Esophagus squamous epithelium (tissue), 5 donors: ENCODE results near the gene FBXO11. TPM values are rescaled to one million over a fixed set of nuclear protein-coding genes. Genes with fewer than 3 reads are reported as not detected.

Experiments
- DNase-seq: peaks from one replicate; lab custom pipeline; 2025; lab: John Stamatoyannopoulos, UW
- H3K27ac ChIP-seq, 4 donors: fragments of 200-600 bp; sonication (generic); one replicate each; pipeline ENCODE4 v1.5.1; 2016 to 2019; ENCODE audit warnings: mild to moderate bottlenecking in 1 of 4
- H3K27me3 ChIP-seq, 4 donors: fragments of 200-600 bp; sonication (generic); 1 replicate in 3 of 4; 2 replicates in 1 of 4; pipeline versions ENCODE4 v1.5.1 to v1.6.0; 2017 to 2021; ENCODE audit warnings: antibody characterized with exemption in 1 of 4
- H3K36me3 ChIP-seq, 3 donors: fragments of 200-600 bp; sonication (generic); one replicate each; pipeline ENCODE4 v1.5.1; 2016 to 2019
- H3K4me1 ChIP-seq, 3 donors: fragments of 200-600 bp; sonication (generic); one replicate each; pipeline ENCODE4 v1.5.1; 2017 to 2019
- H3K4me3 ChIP-seq, 4 donors: fragments of 200-600 bp; sonication (generic); 1 replicate in 3 of 4; 2 replicates in 1 of 4; pipeline ENCODE4 v1.5.1; 2016 to 2019; ENCODE audit warnings: mild to moderate bottlenecking in 2 of 4, moderate library complexity in 1 of 4
- H3K9me3 ChIP-seq, 3 donors: fragments of 200-600 bp; sonication (generic); one replicate each; pipeline ENCODE4 v1.5.1; 2016 to 2019
- CTCF ChIP-seq, 6 experiments: fragments of 450-650 bp in 4 of 6; fragments of 200-600 bp in 2 of 6; sonication (generic) in 2 of 6; IDR thresholded peaks; one replicate each; pipeline ENCODE4 v1.5.1; 2016 to 2019; ENCODE audit warnings: antibody characterized with exemption in 6 of 6, mild to moderate bottlenecking in 4 of 6, moderate library complexity in 4 of 6
- POLR2A ChIP-seq, 4 donors: fragments of 450-650 bp; IDR thresholded peaks; one replicate each; pipeline ENCODE4 v1.6.1; 2017; ENCODE audit warnings: antibody characterized with exemption in 4 of 4, mild to moderate bottlenecking in 4 of 4, moderate library complexity in 3 of 4
- WGBS, 2 donors: methylation state at CpG; one replicate each; pipeline ENCODE4 v1.1.5; 2018; 5-methylcytosine and 5-hydroxymethylcytosine counted together
- intact Hi-C: fragments of 100-400 bp; cut with DNase I; formaldehyde crosslinking; loops from one replicate; pipeline ENCODE4 v1.15.0; 2022
- total RNA-seq, 4 donors: library from RNA; depleted of rRNA; stranded (reverse); fragments of >200 nt; gene quantifications; one replicate each; pipeline ENCODE4 v1.1.0, GENCODE V29; 2016
- donor health status: DM: yes; HTN: yes; CAD: no.

FBXO11 gene
- total RNA-seq, 4 donors from 2014 or later = 21.0 to 50.2 (median 34.7) TPM

- DNase-seq = no peak
- Histone ChIP-seq H3K27ac (peak overlapping the region in 2 of 4 donors; percentile 93 to 94), H3K4me1 (peaks cover 6 to 37% (median 16%) of the 10 kb centered on the region in 3 donors), H3K4me3 (peak overlapping the region; percentile 71 to 93 (median 84)), H3K27me3 (no peaks in the 10 kb centered on the region), H3K36me3 (no peaks in the 10 kb centered on the region), H3K9me3 (no peaks in the 10 kb centered on the region)
- TF ChIP-seq CTCF (IDR thresholded peaks at IDR 0.05) = no peak
- 29 to 31% methylated on average over 17 to 26 of the region's 28 CpGs for WGBS, 2 donors
- intact Hi-C loops = loop anchor here (10.0 kb wide), 1 partner anchor 120 kb away; the partner anchor contains the start of gene FBXO11
Measured at GRCh38 chr2:47784352-47784851, 121.9 kb downstream of the FBXO11 start.

- H3K9me3 ChIP-seq = no peaks in the 10 kb centered on the region
- H3K27me3 ChIP-seq = no peaks in the 10 kb centered on the region
- 0% methylated on average over 16 to 32 of the region's 71 CpGs for WGBS, 2 donors
- peak overlapping the region; percentile 71 to 93 (median 84) for H3K4me3 ChIP-seq
- DNase-seq = peak; percentile 14
- intact Hi-C loops = loop anchor here (10.0 kb wide), 1 partner anchor 121 kb away; the partner anchor contains the start of gene FBXO11
- H3K27ac ChIP-seq = peak overlapping the region; percentile 88 to 95 (median 94)
- no peak for TF ChIP-seq POLR2A (IDR thresholded peaks at IDR 0.05)
- no peak for TF ChIP-seq CTCF (IDR thresholded peaks at IDR 0.05)
- peaks cover 6 to 37% (median 16%) of the 10 kb centered on the region in 3 donors for H3K4me1 ChIP-seq
- H3K36me3 ChIP-seq = no peaks in the 10 kb centered on the region
Measured at GRCh38 chr2:47783486-47784351, 122.6 kb downstream of the FBXO11 start.

GRCh38 chr2:47782671-47783485 is 123.4 kb downstream of the FBXO11 start, which contains the start of gene MSH6:
Gene MSH6 (plus strand): TSS chr2:47783145. CDS start chr2:47783234, 89 bp downstream.
- H3K27me3 ChIP-seq = no peaks in the 10 kb centered on the region
- peak within 1 kb of the TSS; percentile 88 to 95 (median 94) for H3K27ac ChIP-seq
- peak within 1 kb of the TSS; percentile 71 to 93 (median 84) for H3K4me3 ChIP-seq
- peak in 1 of 6 experiments; percentile 16 for TF ChIP-seq CTCF (IDR thresholded peaks at IDR 0.05)
- TF ChIP-seq POLR2A (IDR thresholded peaks at IDR 0.05) = peak in 2 of 4 donors; percentile 66 to 89
- H3K4me1 ChIP-seq = peaks cover 6 to 37% (median 16%) of the 10 kb centered on the region in 3 donors
- 0% methylated on average over 11 to 13 of the region's 98 CpGs for WGBS, 2 donors
- H3K9me3 ChIP-seq = no peaks in the 10 kb centered on the region
- no peaks in the 10 kb centered on the region for H3K36me3 ChIP-seq
- intact Hi-C loops = loop anchor here (10.0 kb wide), 1 partner anchor 122 kb away; the partner anchor contains the start of gene FBXO11
- DNase-seq = peak; percentile 44

GRCh38 chr2:47782381-47782670 is 124.0 kb downstream of the FBXO11 start:
- H3K36me3 ChIP-seq = no peaks in the 10 kb centered on the region
- no peak for DNase-seq
- no peaks in the 10 kb centered on the region for H3K27me3 ChIP-seq
- no peaks in the 10 kb centered on the region for H3K9me3 ChIP-seq
- TF ChIP-seq POLR2A (IDR thresholded peaks at IDR 0.05) (no peak), CTCF (IDR thresholded peaks at IDR 0.05) (no peak)
- 2 to 7% methylated on average over 7 of the region's 7 CpGs for WGBS, 2 donors
- peaks cover 6 to 37% (median 16%) of the 10 kb centered on the region in 3 donors for H3K4me1 ChIP-seq
- peak overlapping the region; percentile 88 to 95 (median 91) for H3K27ac ChIP-seq
- H3K4me3 ChIP-seq = peak overlapping the region; percentile 71 to 93 (median 84)
- intact Hi-C loops = loop anchor here (10.0 kb wide), 1 partner anchor 122 kb away; the partner anchor contains the start of gene FBXO11
